IMR-90 (cell line): ENCODE results near the gene HACD4.

ENCODE experiments used
- CEBPB ChIP-seq: IDR thresholded peaks from 2 replicates; pipeline ENCODE4 v1.6.1; 2012; ENCODE audit warnings: low read depth, low read length, improper control_type of control experiment
- TF ChIP-seq, protein P1 (sequence below): conservative IDR thresholded peaks from 2 replicates; pipeline ENCODE4 v1.5.1; 2012; ENCODE audit warnings: mild to moderate bottlenecking, low read depth, low read length, improper control_type of control experiment

DNA sequence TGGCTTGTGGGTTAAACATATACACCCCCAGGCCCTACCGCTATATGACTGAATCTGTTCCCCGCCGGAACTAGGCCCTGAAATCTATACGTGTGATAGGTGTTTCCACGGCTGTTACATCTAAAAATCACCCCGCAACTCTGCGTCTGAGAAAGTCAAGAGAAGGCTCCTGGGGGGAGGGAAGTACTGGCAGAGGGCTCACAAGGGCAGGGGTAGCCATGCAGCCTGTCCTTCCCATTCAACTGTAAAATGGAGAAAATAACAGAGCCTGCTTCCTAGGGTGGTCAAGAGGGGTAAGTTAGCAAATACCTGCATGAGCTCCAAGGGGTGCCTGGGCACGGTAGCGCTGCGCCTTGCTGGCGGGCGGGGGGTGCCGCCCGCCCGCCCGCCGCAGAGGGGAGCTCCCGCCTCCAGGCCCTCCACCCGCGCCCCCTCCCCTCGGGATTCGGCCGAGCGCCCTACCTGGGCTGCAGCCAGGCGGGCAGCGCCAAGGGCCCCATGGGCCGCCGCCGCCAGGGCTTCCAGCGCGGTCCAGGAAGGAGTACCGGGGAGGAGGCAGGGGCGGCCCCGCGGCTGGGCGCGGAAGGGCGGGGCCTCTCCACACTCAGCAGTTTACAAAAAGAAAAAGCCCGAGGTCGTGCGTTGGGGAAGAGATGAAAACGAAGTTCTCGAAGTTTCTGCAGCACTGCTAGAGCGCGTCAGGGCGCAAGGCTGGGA is at the start of gene HACD4:
- TF ChIP-seq CEBPB, result no peak
- TF ChIP-seq, protein P1, sequence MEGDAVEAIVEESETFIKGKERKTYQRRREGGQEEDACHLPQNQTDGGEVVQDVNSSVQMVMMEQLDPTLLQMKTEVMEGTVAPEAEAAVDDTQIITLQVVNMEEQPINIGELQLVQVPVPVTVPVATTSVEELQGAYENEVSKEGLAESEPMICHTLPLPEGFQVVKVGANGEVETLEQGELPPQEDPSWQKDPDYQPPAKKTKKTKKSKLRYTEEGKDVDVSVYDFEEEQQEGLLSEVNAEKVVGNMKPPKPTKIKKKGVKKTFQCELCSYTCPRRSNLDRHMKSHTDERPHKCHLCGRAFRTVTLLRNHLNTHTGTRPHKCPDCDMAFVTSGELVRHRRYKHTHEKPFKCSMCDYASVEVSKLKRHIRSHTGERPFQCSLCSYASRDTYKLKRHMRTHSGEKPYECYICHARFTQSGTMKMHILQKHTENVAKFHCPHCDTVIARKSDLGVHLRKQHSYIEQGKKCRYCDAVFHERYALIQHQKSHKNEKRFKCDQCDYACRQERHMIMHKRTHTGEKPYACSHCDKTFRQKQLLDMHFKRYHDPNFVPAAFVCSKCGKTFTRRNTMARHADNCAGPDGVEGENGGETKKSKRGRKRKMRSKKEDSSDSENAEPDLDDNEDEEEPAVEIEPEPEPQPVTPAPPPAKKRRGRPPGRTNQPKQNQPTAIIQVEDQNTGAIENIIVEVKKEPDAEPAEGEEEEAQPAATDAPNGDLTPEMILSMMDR, result no peak
